K562 (cell line): ENCODE results near the gene CEBPB. TPM values are rescaled to one million over a fixed set of nuclear protein-coding genes. Genes with fewer than 3 reads are reported as not detected.

Experiments used
- ATAC-seq: fragments of 200-7000 bp; cut with Tn5 transposase; 3 replicates; pipeline ENCODE4 v1.9.1; 2020; ENCODE audit warnings: moderate library complexity
- BruUV-seq: library from RNA; stranded (reverse); fragments of 400-500 nt; replicated peaks from 2 replicates; lab custom pipeline; 2021; lab: Mats Ljungman, UMichigan
- CTCF ChIA-PET: fragments of 300-600 bp; formaldehyde crosslinking; extraction: SDS; loops from one replicate; lab custom pipeline; 2021; ENCODE audit warnings: low intra/inter-chr PET ratio; lab: Yijun Ruan, JAX
- POLR2A ChIA-PET: fragments of 300-600, 350-650 bp; sonication (Branson Sonifier 250); formaldehyde crosslinking; extraction: SDS; loops from one replicate; lab custom pipeline; 2021; ENCODE audit warnings: antibody characterized with exemption, inconsistent platforms; lab: Yijun Ruan, JAX
- DNase-seq, 4 experiments: peaks; one replicate each; pipeline versions ENCODE4 v3.0.0 to v3.0.0-alpha.2; 2011 to 2018; ENCODE audit warnings: low spot score in 3 of 4, mixed read lengths in 3 of 4; ENCODE audit errors: extremely low read depth in 1 of 4
- FAIRE-seq: peaks from 2 replicates; lab custom pipeline; 2011; peaks lifted over from hg19 to GRCh38; lab: Jason Lieb, UNC
- H2AFZ ChIP-seq: 2 replicates; pipeline ENCODE4 v1.6.0; 2011; ENCODE audit warnings: low read depth, low read length, control low read depth, inconsistent platforms
- H3K27ac ChIP-seq: fragments of 200-600 bp; 3 replicates; pipeline ENCODE4 v1.8.0; 2011; ENCODE audit warnings: low read depth, mild to moderate bottlenecking, control low read depth, inconsistent platforms, low read length, moderate library complexity, mixed read lengths; ENCODE audit errors: extremely low read depth
- H3K27me3 ChIP-seq, 2 experiments: fragments of 300-600 bp in 1 of 2; 2 replicates in 1 of 2; 3 replicates in 1 of 2; pipeline versions ENCODE4 v1.6.0 to v1.8.0; 2011; ENCODE audit warnings: inconsistent platforms in 2 of 2, low read length in 2 of 2, mild to moderate bottlenecking in 1 of 2, mixed read lengths in 1 of 2, moderate library complexity in 1 of 2; ENCODE audit not compliant: control insufficient read depth in 2 of 2, insufficient read depth in 2 of 2
- H3K36me3 ChIP-seq: fragments of 300-600 bp; 3 replicates; pipeline ENCODE4 v1.8.0; 2011; ENCODE audit warnings: mild to moderate bottlenecking, low read length, inconsistent platforms; ENCODE audit not compliant: control insufficient read depth, insufficient read depth
- H3K4me1 ChIP-seq, 2 experiments: fragments of 200-600 bp in 1 of 2; replicated peaks in 1 of 2; 2 replicates in 1 of 2; 3 replicates in 1 of 2; pipeline versions ENCODE4 v1.5.1 to v1.8.0; 2011; ENCODE audit warnings: inconsistent platforms in 2 of 2, low read length in 2 of 2, mild to moderate bottlenecking in 1 of 2, mixed read lengths in 1 of 2, moderate library complexity in 1 of 2; ENCODE audit not compliant: control insufficient read depth in 2 of 2, insufficient read depth in 2 of 2
- H3K4me2 ChIP-seq: 2 replicates; pipeline ENCODE4 v1.6.1; 2011; ENCODE audit warnings: low read length, control low read depth, inconsistent platforms, mixed read lengths; ENCODE audit not compliant: insufficient read depth
- H3K4me3 ChIP-seq: fragments of 200-600 bp; sonication (generic), shearing (Covaris generic); 2 replicates; pipeline ENCODE4 v1.5.1; 2016; ENCODE audit warnings: control low read depth, inconsistent platforms
- H3K79me2 ChIP-seq: fragments of 200-600 bp; 3 replicates; pipeline ENCODE4 v1.8.0; 2011; ENCODE audit warnings: low read length, inconsistent platforms; ENCODE audit not compliant: control insufficient read depth, insufficient read depth
- H3K9ac ChIP-seq, 2 experiments: 2 replicates each; pipeline versions ENCODE4 v1.6.0 to v1.6.1; 2011; ENCODE audit warnings: low read depth in 2 of 2, low read length in 2 of 2, control low read depth in 1 of 2, inconsistent platforms in 1 of 2, mild to moderate bottlenecking in 1 of 2, mixed read lengths in 1 of 2; ENCODE audit not compliant: insufficient read depth in 1 of 2
- H3K9me1 ChIP-seq: one replicate; pipeline ENCODE4 v1.6.0; 2011; ENCODE audit warnings: inconsistent platforms, mild to moderate bottlenecking, low read length, moderate library complexity; ENCODE audit not compliant: control insufficient read depth, insufficient read depth
- H3K9me3 ChIP-seq: replicated peaks from 2 replicates; pipeline ENCODE4 v1.5.1; 2011; ENCODE audit warnings: low read depth, low read length, inconsistent platforms; ENCODE audit not compliant: control insufficient read depth, insufficient read depth
- H4K20me1 ChIP-seq: replicated peaks from 2 replicates; pipeline ENCODE4 v1.6.1; 2011; ENCODE audit warnings: low read length, inconsistent platforms, mixed read lengths; ENCODE audit not compliant: control insufficient read depth, insufficient read depth
- CBFA2T2 ChIP-seq: fragments of 450-650 bp; conservative IDR thresholded peaks from 2 replicates; pipeline ENCODE4 v1.6.1; 2017; ENCODE audit warnings: mild to moderate bottlenecking
- HNRNPUL1 ChIP-seq: fragments of 200-400 bp; formaldehyde crosslinking; IDR thresholded peaks from 2 replicates; pipeline ENCODE4 v1.6.1; 2017; ENCODE audit warnings: low read length
- IRF2 ChIP-seq: sonication (generic); formaldehyde crosslinking; IDR thresholded peaks from 2 replicates; pipeline ENCODE4 v1.8.1; 2022; ENCODE audit warnings: mild to moderate bottlenecking, missing genetic modification reagents
- POLR2A ChIP-seq: fragments of 450-650 bp; conservative IDR thresholded peaks from 2 replicates; pipeline ENCODE4 v1.6.1; 2016
- RBM25 ChIP-seq: fragments of 200-400 bp; formaldehyde crosslinking; IDR thresholded peaks from 2 replicates; pipeline ENCODE4 v1.6.1; 2018; ENCODE audit warnings: low read length, low read depth, moderate library complexity; ENCODE audit not compliant: severe bottlenecking
- SPI1 ChIP-seq: IDR thresholded peaks from 2 replicates; pipeline ENCODE4 v1.6.1; 2011; ENCODE audit warnings: low read depth, low read length, control low read depth, borderline replicate concordance
- SRF ChIP-seq, 2 experiments: fragments of 250-450, 450-650 bp in 1 of 2; sonication (Bioruptor Pico) in 1 of 2; sonication (generic) in 1 of 2; formaldehyde crosslinking; IDR thresholded peaks; 2 replicates each; pipeline versions ENCODE4 v1.5.0 to v1.5.1; 2020 to 2022; ENCODE audit warnings: mild to moderate bottlenecking in 1 of 2, missing genetic modification reagents in 1 of 2
- TFAM ChIP-seq: fragments of 250-450 bp; sonication (Bioruptor Pico); conservative IDR thresholded peaks from 2 replicates; pipeline ENCODE4 v1.5.0; 2021; ENCODE audit warnings: mild to moderate bottlenecking, moderate library complexity
- TOE1 ChIP-seq, 2 experiments: fragments of 450-650 bp in 1 of 2; sonication (generic) in 1 of 2; formaldehyde crosslinking in 1 of 2; IDR thresholded peaks; 2 replicates each; pipeline versions ENCODE4 v1.7.1 to v1.8.0; 2016 to 2022; ENCODE audit warnings: borderline replicate concordance in 2 of 2, mild to moderate bottlenecking in 2 of 2, antibody characterized with exemption in 1 of 2, inconsistent platforms in 1 of 2, low read depth in 1 of 2, missing genetic modification reagents in 1 of 2, moderate library complexity in 1 of 2
- ZEB2 ChIP-seq: fragments of 450-650 bp; IDR thresholded peaks from 2 replicates; pipeline ENCODE4 v1.6.1; 2016
- ZNF282 ChIP-seq: sonication (generic); formaldehyde crosslinking; IDR thresholded peaks from 2 replicates; pipeline ENCODE4 v1.8.1; 2023; ENCODE audit warnings: missing genetic modification reagents
- ZNF507 ChIP-seq: conservative IDR thresholded peaks from 2 replicates; pipeline ENCODE4 v1.6.1; 2017; ENCODE audit warnings: missing genetic modification characterization, missing compliant biosample characterization
- ZNF551 ChIP-seq: fragments of 250-450 bp; sonication (Bioruptor Pico); IDR thresholded peaks from 2 replicates; pipeline ENCODE4 v1.5.0; 2021; ENCODE audit warnings: mild to moderate bottlenecking, moderate library complexity
- WGBS: fragments of 100-300 bp; shearing (Covaris generic); methylation state at CpG from one replicate; pipeline ENCODE4 v1.1.6; 2016; ENCODE audit warnings: low coverage, mixed read lengths; ENCODE audit not compliant: insufficient coverage; ENCODE audit errors: missing lambda C conversion rate; 5-methylcytosine and 5-hydroxymethylcytosine counted together
- in situ Hi-C: fragments of 300-500 bp; cut with MboI; formaldehyde crosslinking; loops from 4 replicates; pipeline ENCODE4 v1.15.0; 2018; ENCODE audit warnings: inconsistent platforms, mixed read lengths
- intact Hi-C: fragments of 100-400 bp; cut with micrococcal nuclease; formaldehyde crosslinking; loops from 2 replicates; pipeline ENCODE4 v1.14.2; 2022
- polyA plus RNA-seq, 8 experiments: library from polyadenylated mRNA; depleted of rRNA in 4 of 8; stranded (reverse) in 5 of 8; unstranded in 3 of 8; fragments of >200 nt; fragmentation: Nextera tagmentation in 2 of 8; fragmentation: Illumina TruSeq in 1 of 8; extraction: Ambion mirVana in 2 of 8; extraction: Trizol in 1 of 8; gene quantifications; 2 replicates each; pipeline versions ENCODE4 v1.2.1 to v1.2.3, GENCODE V29; 2011 to 2014; ENCODE audit warnings: inconsistent platforms in 1 of 8, missing spikeins in 1 of 8
- total RNA-seq, 7 experiments: library from RNA; depleted of rRNA in 6 of 7; stranded (reverse); fragments of >200 nt in 6 of 7; fragmentation: Illumina TruSeq in 2 of 7; extraction: Trizol in 2 of 7; gene quantifications; 2 replicates each; pipeline versions ENCODE4 v1.2.1 to v1.2.3, GENCODE V29; 2011 to 2021; ENCODE audit warnings: low replicate concordance in 1 of 7
- TF ChIP-seq, protein P1 (sequence below): fragments of 450-650 bp; formaldehyde crosslinking; conservative IDR thresholded peaks from 2 replicates; pipeline ENCODE4 v1.4.0; 2022; ENCODE audit warnings: mild to moderate bottlenecking, missing genetic modification characterization
- TF ChIP-seq, protein P2 (sequence below): fragments of 250-450 bp; sonication (Bioruptor Pico); IDR thresholded peaks from 2 replicates; pipeline ENCODE4 v1.5.0; 2021; ENCODE audit warnings: mild to moderate bottlenecking, moderate library complexity
- TF ChIP-seq, protein P3 (sequence below): fragments of 250-450 bp; sonication (Bioruptor Pico); IDR thresholded peaks from 2 replicates; pipeline ENCODE4 v1.9.0; 2021; ENCODE audit warnings: mild to moderate bottlenecking
- TF ChIP-seq, protein P4 (sequence below): fragments of 200-800 bp; sonication (Bioruptor generic); IDR thresholded peaks from 2 replicates; pipeline ENCODE4 v1.6.1; 2017; ENCODE audit warnings: missing genetic modification characterization, missing compliant biosample characterization

CEBPB gene
- total and polyA plus RNA-seq, 9 of the 15 experiments (the other 6 are each of a cell fraction or from before 2014, with no cell fraction given), result 1.2 to 72.6 (median 7.8) TPM

DNA sequence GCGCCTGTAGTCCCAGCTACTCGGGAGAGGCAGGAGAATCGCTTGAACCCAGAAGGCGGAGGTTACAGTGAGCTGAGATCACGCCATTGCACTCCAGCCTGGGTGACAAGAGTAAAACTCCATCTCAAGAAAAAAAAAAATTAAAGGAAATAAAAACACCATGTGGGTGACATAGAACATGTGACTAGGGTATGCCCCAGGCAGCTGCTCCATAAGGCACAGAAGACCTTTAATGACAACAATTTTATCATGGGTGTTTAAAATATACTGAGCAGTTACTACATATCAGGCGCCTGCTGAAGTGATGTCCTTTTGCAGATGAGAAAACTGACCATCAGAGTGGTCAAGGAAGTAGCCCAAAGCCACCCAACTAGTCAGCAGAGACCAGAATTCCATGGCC, 45.1 kb upstream of the CEBPB start:
- POLR2A ChIA-PET, result interaction anchor here (0.6 to 0.8 kb wide), 2 partner anchors 139 to 582 kb away, joined by 3 read pairs; no protein-coding TSS in a partner anchor
- Histone ChIP-seq H3K36me3 (peaks cover 85% of the 10 kb centered on the region), H3K9ac (peak overlapping the region in 1 of 2 experiments; percentile 91; a peak in 2 of 4 replicates), H3K4me3 (no peak overlapping the region), H3K9me3 (no peaks in the 10 kb centered on the region), H3K4me1 (peaks cover 15 to 40% of the 10 kb centered on the region in 2 experiments), H3K27ac (no peak overlapping the region), H3K4me2 (no peak overlapping the region), H3K9me1 (no peaks in the 10 kb centered on the region), H4K20me1 (peaks cover 8% of the 10 kb centered on the region; the same call in 1 of the 2 replicates), H3K79me2 (peaks cover 61% of the 10 kb centered on the region), H3K27me3 (no peaks in the 10 kb centered on the region), H2AFZ (no peak overlapping the region)
- intact Hi-C loops, result no loop called here
- in situ Hi-C loops, result no loop called here
- FAIRE-seq, result no peak
- BruUV-seq, result no TSS peak
- 100% methylated on average over 6 of the region's 6 CpGs for WGBS
- DNase-seq, result no peak
- no peak for ATAC-seq
- CTCF ChIA-PET, result no interaction called here
- no peak for TF ChIP-seq SRF (CRISPR knock-in tag; IDR thresholded peaks at IDR 0.05)
- TF ChIP-seq TFAM (CRISPR knock-in tag), result no peak
- TF ChIP-seq ZNF551, result no peak
- TF ChIP-seq ZNF282 (CRISPR knock-in tag), result no peak
- TF ChIP-seq TOE1 (IDR thresholded peaks at IDR 0.05; ENCODE audit: borderline replicate concordance), result no peak
- no peak for TF ChIP-seq TOE1 (CRISPR knock-in tag; IDR thresholded peaks at IDR 0.05; ENCODE audit: borderline replicate concordance, low read depth)
- TF ChIP-seq, protein P1, sequence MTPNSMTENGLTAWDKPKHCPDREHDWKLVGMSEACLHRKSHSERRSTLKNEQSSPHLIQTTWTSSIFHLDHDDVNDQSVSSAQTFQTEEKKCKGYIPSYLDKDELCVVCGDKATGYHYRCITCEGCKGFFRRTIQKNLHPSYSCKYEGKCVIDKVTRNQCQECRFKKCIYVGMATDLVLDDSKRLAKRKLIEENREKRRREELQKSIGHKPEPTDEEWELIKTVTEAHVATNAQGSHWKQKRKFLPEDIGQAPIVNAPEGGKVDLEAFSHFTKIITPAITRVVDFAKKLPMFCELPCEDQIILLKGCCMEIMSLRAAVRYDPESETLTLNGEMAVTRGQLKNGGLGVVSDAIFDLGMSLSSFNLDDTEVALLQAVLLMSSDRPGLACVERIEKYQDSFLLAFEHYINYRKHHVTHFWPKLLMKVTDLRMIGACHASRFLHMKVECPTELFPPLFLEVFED (CRISPR knock-in tag), result no peak
- no peak for TF ChIP-seq CBFA2T2
- TF ChIP-seq ZEB2, result no peak
- no peak for TF ChIP-seq HNRNPUL1
- TF ChIP-seq SPI1, result no peak
- no peak for TF ChIP-seq POLR2A
- TF ChIP-seq IRF2 (CRISPR knock-in tag), result no peak
- TF ChIP-seq, protein P2, sequence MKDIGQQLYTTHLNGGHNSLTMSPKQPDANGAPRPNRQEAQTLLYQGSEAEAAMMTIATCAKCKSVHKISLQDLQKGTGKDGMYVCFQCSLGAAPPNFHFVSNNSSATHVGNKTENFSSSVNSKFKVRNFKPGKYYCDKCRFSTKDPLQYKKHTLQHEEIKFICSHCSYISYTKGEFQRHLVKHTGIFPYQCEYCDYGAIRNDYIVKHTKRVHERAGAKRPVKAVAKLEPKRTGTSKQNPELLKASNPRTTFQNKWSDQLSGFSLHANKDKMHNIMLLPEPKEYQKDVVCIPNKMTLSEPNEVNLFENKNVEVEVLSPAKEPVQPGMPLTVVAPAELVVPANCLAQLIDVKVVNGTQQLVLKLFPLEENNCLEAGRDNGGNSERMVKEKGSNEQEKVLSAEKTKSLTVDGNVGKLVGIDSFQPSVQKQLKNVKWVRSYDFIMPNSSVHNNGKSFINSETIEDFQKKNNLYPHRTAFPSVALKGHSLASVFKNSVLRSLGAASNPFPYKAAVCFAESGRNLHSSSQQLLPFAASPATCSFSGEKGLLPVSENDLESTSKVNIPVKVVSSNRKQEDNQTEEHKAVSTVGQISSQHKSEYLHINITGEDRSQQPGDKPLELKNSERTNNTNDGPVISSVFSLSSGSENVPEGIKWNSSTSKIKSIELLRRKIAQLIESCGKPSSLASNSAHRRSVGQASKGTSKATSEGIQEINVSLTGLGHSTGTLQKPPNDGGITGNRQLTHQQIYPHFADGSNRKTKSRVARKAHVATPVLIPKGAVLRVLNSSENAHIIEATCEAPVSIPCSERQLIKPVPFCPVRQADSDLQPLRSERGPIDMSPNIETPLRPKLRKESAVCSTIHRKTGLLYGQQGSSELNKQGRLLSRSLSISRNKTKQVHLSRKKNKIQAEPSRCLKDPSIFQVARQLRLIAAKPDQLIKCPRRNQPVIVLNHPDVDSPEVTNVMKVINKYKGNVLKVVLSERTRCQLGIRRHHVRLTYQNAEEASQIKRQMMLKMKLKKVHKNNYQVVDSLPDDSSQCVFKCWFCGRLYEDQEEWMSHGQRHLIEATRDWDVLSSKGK (CRISPR knock-in tag), result no peak
- TF ChIP-seq RBM25, result no peak
- TF ChIP-seq, protein P3, sequence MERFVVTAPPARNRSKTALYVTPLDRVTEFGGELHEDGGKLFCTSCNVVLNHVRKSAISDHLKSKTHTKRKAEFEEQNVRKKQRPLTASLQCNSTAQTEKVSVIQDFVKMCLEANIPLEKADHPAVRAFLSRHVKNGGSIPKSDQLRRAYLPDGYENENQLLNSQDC (CRISPR knock-in tag), result no peak
- no peak for TF ChIP-seq ZNF507 (tag)
- TF ChIP-seq, protein P4, sequence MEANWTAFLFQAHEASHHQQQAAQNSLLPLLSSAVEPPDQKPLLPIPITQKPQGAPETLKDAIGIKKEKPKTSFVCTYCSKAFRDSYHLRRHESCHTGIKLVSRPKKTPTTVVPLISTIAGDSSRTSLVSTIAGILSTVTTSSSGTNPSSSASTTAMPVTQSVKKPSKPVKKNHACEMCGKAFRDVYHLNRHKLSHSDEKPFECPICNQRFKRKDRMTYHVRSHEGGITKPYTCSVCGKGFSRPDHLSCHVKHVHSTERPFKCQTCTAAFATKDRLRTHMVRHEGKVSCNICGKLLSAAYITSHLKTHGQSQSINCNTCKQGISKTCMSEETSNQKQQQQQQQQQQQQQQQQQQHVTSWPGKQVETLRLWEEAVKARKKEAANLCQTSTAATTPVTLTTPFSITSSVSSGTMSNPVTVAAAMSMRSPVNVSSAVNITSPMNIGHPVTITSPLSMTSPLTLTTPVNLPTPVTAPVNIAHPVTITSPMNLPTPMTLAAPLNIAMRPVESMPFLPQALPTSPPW (CRISPR knock-in tag), result no peak
